Measurements from ENCODE around the gene TPMT.

TPMT gene

GRCh38 chr6:18154507-18155149, at the start of gene TPMT:
Gene TPMT, minus strand, starts transcription at chr6:18155077. Its CDS starts 5,950 bp downstream, at chr6:18149127.
- H3K4me3 ChIP-seq, result peak within 1 kb of the TSS; percentile 81 to 100 (median 95)
- H3K27ac ChIP-seq, result peak within 1 kb of the TSS; percentile 69 to 90 (median 86)
- no peak for TF ChIP-seq Cebpa-rat (IDR thresholded peaks at IDR 0.05)
- H3K9me3 ChIP-seq (replicated peaks in 1 of 11), result no peaks in the 10 kb centered on the region
- H4K20me1 ChIP-seq, result no peaks in the 10 kb centered on the region; a peak in 3 of 22 replicates
- H3K4me2 ChIP-seq, result peak within 1 kb of the TSS; percentile 91 to 99 (median 97)
- H3K36me3 ChIP-seq, result peaks cover under 1 to 9% (median 5%) of the 10 kb centered on the region in 11 experiments; a peak in 18 of 22 replicates
- H3K9ac ChIP-seq, result peak within 1 kb of the TSS; percentile 86 to 93 (median 88)
- H3K27me3 ChIP-seq, result no peaks in the 10 kb centered on the region
- H3K4me1 ChIP-seq, result peaks cover 22 to 52% (median 34%) of the 10 kb centered on the region in 10 experiments

DNA sequence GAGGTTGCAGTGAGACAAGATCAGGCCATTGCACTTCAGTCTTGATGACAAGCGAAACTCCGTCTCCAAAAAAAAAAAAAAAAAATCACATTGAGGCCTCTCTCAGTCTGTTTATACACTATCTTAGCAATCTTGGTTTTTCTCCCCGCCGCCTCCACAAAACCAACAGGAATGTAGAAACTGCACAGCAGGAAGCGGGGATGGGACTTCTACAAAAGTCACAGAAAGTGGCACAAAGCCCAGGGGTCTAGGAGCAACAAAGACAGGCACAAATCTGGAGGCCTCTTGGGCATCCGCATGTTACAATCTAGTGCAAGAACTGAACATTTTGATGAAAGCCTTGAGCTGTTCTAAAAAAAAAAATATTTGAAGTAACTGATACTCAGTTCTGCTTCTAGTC, 48.9 kb upstream of the TPMT start:
- no peak for TF ChIP-seq Cebpa-rat (IDR thresholded peaks at IDR 0.05)
- H3K4me1 ChIP-seq, result peaks cover 0 to 17% (median 9%) of the 10 kb centered on the region in 10 experiments; a peak in 13 of 20 replicates
- no peaks in the 10 kb centered on the region for H4K20me1 ChIP-seq
- H3K27ac ChIP-seq, result no peak overlapping the region
- no peaks in the 10 kb centered on the region for H3K27me3 ChIP-seq
- H3K36me3 ChIP-seq, result peaks cover 69 to 94% (median 87%) of the 10 kb centered on the region in 11 experiments
- no peak overlapping the region for H3K9ac ChIP-seq
- no peaks in the 10 kb centered on the region for H3K9me3 ChIP-seq (replicated peaks in 1 of 11)
- H3K4me2 ChIP-seq, result peak overlapping the region in 6 of 11 experiments; percentile 0 to 33 (median 24); a peak in 7 of 22 replicates
- H3K4me3 ChIP-seq, result no peak overlapping the region

- Histone ChIP-seq H3K36me3 (peaks cover 36 to 93% (median 61%) of the 10 kb centered on the region in 11 experiments), H3K4me2 (no peak overlapping the region)
- TF ChIP-seq Cebpa-rat (IDR thresholded peaks at IDR 0.05), result no peak
These were observed 37.1 kb upstream of the TPMT start for GRCh38 chr6:18192026-18192425.

DNA sequence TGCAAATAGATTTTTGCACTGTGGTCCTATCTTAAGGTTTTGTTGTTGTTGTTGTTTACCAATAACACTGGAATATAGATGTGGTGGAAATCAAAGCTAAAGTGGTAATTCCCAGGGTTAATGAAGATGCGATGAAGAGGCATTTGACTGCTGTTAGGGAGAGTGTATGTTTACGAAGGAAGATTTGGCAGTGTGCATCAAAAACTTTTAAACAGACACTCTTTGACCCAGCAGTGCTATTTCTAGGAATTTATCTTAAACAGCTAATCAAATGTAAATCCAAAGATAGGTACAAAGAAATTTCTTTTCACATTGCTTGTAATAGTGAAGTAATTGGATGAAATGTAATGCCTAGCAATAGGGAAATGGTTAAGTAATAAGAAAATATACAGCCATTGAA, 34.3 kb upstream of the TPMT start:
- no peak for TF ChIP-seq Cebpa-rat (IDR thresholded peaks at IDR 0.05)
- H4K20me1 ChIP-seq, result no peaks in the 10 kb centered on the region; a peak in 1 of 22 replicates

More at GRCh38 chr6:18192026-18192425, 37.1 kb upstream of the TPMT start:
- Histone ChIP-seq H3K9ac (no peak overlapping the region), H3K27ac (no peak overlapping the region), H4K20me1 (no peaks in the 10 kb centered on the region), H3K9me3 (replicated peaks in 1 of 11) (no peaks in the 10 kb centered on the region), H3K4me3 (no peak overlapping the region), H3K4me1 (peaks cover 0 to 4% (median 2%) of the 10 kb centered on the region in 10 experiments; a peak in 12 of 20 replicates), H3K27me3 (no peaks in the 10 kb centered on the region)

DNA sequence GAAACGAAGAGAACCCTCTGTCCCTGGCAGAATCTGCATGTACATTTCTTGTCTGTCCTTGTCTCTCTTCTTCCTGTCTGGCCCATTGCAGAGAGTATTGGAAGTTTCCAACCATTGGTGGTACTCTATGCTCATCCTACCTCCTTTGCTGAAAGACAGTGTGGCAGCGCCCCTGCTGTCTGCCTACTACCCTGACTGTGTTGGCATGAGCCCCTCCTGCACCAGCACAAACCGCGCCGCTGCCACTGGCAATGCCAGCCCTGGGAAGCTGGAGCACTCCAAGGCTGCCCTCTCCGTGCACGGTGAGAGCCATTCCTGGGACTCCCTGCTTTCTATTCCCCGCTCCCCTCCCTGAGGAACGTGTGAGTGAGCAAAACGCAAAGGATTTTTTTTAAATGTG, 32.8 kb upstream of the TPMT start:
- Histone ChIP-seq H3K9me3 (replicated peaks in 1 of 11) (no peaks in the 10 kb centered on the region), H3K4me2 (no peak overlapping the region), H4K20me1 (no peaks in the 10 kb centered on the region; a peak in 1 of 22 replicates), H3K4me3 (no peak overlapping the region), H3K36me3 (peaks cover 36 to 91% (median 52%) of the 10 kb centered on the region in 11 experiments), H3K4me1 (peaks cover 18 to 25% (median 21%) of the 10 kb centered on the region in 10 experiments), H3K9ac (no peak overlapping the region), H3K27me3 (no peaks in the 10 kb centered on the region), H3K27ac (no peak overlapping the region)
- TF ChIP-seq Cebpa-rat (IDR thresholded peaks at IDR 0.05), result no peak

More for the DNA sequence above, 34.3 kb upstream of the TPMT start:
- Histone ChIP-seq H3K27ac (no peak overlapping the region), H3K4me3 (no peak overlapping the region), H3K36me3 (peaks cover 31 to 91% (median 57%) of the 10 kb centered on the region in 11 experiments), H3K4me2 (no peak overlapping the region), H3K9ac (no peak overlapping the region), H3K9me3 (replicated peaks in 1 of 11) (no peaks in the 10 kb centered on the region), H3K27me3 (no peaks in the 10 kb centered on the region), H3K4me1 (peaks cover 18 to 25% (median 21%) of the 10 kb centered on the region in 10 experiments)

DNA sequence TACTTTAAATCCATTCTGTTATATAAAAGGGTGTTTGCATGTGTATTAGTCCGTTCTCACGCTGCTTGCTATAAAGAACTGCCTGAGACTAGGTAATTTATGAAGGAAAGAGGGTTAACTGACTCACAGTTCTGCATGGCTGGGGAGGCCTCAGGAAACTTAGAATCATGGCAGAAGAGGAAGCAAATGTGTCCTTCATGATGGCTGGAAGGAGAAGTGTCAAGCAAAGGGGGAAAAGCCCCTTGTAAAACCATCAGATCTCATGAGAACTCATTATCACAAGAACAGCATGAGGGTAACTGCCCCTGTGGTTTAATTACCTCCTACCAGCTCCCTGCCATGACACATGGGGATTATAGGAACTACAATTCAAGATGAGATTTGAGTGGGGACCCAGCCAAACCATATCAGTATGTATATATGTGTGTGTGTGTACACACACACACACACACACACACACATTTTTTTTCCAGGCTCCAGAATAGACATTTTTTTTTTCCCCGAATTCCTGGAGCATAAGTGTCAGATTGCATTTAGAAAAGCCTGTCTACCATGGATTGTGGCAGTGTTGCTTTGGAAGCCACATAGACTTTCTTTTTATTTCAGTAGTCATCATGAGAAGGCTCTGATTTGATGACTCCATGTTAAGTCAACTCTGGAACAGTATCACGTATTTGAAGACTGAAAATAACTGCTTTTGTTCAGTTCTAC, 31.8 kb upstream of the TPMT start:
- TF ChIP-seq Cebpa-rat (IDR thresholded peaks at IDR 0.05), result no peak
- Histone ChIP-seq H4K20me1 (no peaks in the 10 kb centered on the region; a peak in 1 of 22 replicates), H3K36me3 (peaks cover 29 to 88% (median 50%) of the 10 kb centered on the region in 11 experiments), H3K4me2 (peak overlapping the region; percentile 37 to 65 (median 50); a peak in 20 of 22 replicates), H3K4me1 (peaks cover 18 to 28% (median 21%) of the 10 kb centered on the region in 10 experiments), H3K27ac (peak overlapping the region in 6 of 11 experiments; percentile 13 to 57 (median 46); a peak in 10 of 22 replicates), H3K4me3 (no peak overlapping the region), H3K27me3 (no peaks in the 10 kb centered on the region), H3K9me3 (replicated peaks in 1 of 11) (no peaks in the 10 kb centered on the region), H3K9ac (no peak overlapping the region)

GRCh38 chr6:18186033-18186432, 31.2 kb upstream of the TPMT start:
- Histone ChIP-seq H3K27me3 (no peaks in the 10 kb centered on the region), H3K4me2 (peak overlapping the region; percentile 37 to 65 (median 50)), H3K4me1 (peaks cover 18 to 35% (median 21%) of the 10 kb centered on the region in 10 experiments), H3K36me3 (peaks cover 22 to 88% (median 48%) of the 10 kb centered on the region in 11 experiments), H4K20me1 (no peaks in the 10 kb centered on the region; a peak in 1 of 22 replicates), H3K27ac (peak overlapping the region in 7 of 11 experiments; percentile 13 to 57 (median 47); a peak in 14 of 22 replicates), H3K9ac (no peak overlapping the region), H3K9me3 (replicated peaks in 1 of 11) (no peaks in the 10 kb centered on the region), H3K4me3 (no peak overlapping the region)
- TF ChIP-seq Cebpa-rat (IDR thresholded peaks at IDR 0.05), result no peak

DNA sequence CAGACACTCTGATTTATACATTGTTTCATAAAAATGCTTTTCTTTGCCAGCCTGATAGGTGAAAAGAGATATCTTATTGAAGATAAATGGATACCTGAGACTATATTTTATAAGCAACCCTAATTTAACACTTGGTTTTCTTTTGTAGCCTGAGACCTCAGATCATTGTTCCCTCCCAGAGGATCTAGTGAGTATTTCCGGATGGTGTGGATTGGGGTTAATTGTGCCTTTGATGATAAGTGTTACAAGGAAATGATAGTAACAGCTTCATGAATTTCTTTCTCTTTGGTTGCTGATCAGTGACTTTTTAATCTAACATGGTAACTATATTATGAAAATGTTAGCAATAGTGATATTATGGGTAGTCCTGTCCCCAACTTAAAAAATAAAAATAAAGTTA, 30.7 kb upstream of the TPMT start:
- Histone ChIP-seq H3K9me3 (replicated peaks in 1 of 11) (no peaks in the 10 kb centered on the region), H3K4me2 (peak overlapping the region; percentile 37 to 65 (median 50); a peak in 20 of 22 replicates), H3K27ac (peak overlapping the region in 7 of 11 experiments; percentile 13 to 57 (median 47); a peak in 8 of 22 replicates)

DNA sequence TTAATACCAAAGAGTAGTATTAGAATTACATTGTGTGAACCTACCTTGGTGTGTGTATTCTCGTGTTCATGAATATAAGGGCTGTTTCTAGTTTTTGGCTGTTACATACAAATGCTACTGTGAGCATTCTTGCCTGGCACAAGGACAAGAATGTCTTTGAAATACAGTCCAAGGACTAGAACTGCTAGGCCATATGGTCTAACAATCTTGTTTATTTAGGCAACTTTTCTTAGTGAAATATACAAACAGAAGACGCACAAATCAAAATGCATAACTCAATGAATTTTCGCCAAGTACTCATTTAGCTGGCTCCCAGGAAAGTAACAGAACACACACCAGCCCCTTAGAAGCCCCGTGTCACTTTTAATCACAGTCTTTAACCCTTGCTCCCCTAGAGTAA, 28.9 kb upstream of the TPMT start:
- no peak for TF ChIP-seq Cebpa-rat (IDR thresholded peaks at IDR 0.05)
- no peak overlapping the region for H3K9ac ChIP-seq

More for the DNA sequence above, 30.7 kb upstream of the TPMT start:
- peaks cover 18 to 39% (median 21%) of the 10 kb centered on the region in 10 experiments for H3K4me1 ChIP-seq
- no peak overlapping the region for H3K4me3 ChIP-seq
- no peak for TF ChIP-seq Cebpa-rat (IDR thresholded peaks at IDR 0.05)
- no peaks in the 10 kb centered on the region for H3K27me3 ChIP-seq
- H4K20me1 ChIP-seq, result no peaks in the 10 kb centered on the region; a peak in 1 of 22 replicates
- H3K9ac ChIP-seq, result no peak overlapping the region
- H3K36me3 ChIP-seq, result peaks cover 18 to 88% (median 46%) of the 10 kb centered on the region in 11 experiments

More for the DNA sequence above, 28.9 kb upstream of the TPMT start:
- H3K36me3 ChIP-seq, result peaks cover 7 to 84% (median 41%) of the 10 kb centered on the region in 11 experiments; a peak in 21 of 22 replicates
- H3K27me3 ChIP-seq, result no peaks in the 10 kb centered on the region
- H3K4me2 ChIP-seq, result no peak overlapping the region
- no peaks in the 10 kb centered on the region for H3K9me3 ChIP-seq (replicated peaks in 1 of 11)
- H3K27ac ChIP-seq, result no peak overlapping the region
- peaks cover 18 to 57% (median 27%) of the 10 kb centered on the region in 10 experiments for H3K4me1 ChIP-seq
- H4K20me1 ChIP-seq, result no peaks in the 10 kb centered on the region; a peak in 2 of 22 replicates
- H3K4me3 ChIP-seq, result no peak overlapping the region

Measured in BLaER1 treated with 17β-estradiol and CSF1 and Interleukin-3, amounts not matched to agents 10 nM and 100 nM (cell line).